GM12878 (cell line): ENCODE results near the gene HM13. TPM values are rescaled to one million over a fixed set of nuclear protein-coding genes. Genes with fewer than 3 reads are reported as not detected.

ENCODE experiments used
- ATF3 ChIP-seq: IDR thresholded peaks from 2 replicates; pipeline ENCODE4 v1.6.1; 2011; ENCODE audit warnings: low read depth, mild to moderate bottlenecking, low read length, moderate library complexity, borderline replicate concordance; ENCODE audit errors: extremely low read depth
- ATF7 ChIP-seq: fragments of 450-650 bp; IDR thresholded peaks from 2 replicates; pipeline ENCODE4 v1.6.1; 2016; ENCODE audit warnings: low read depth, mild to moderate bottlenecking
- BHLHE40 ChIP-seq, 2 experiments: fragments of 450-650 bp in 1 of 2; IDR thresholded peaks; 2 replicates each; pipeline ENCODE4 v1.6.1; 2011 to 2017; ENCODE audit warnings: low read depth in 2 of 2, borderline replicate concordance in 1 of 2, improper control_type of control experiment in 1 of 2, low read length in 1 of 2, mild to moderate bottlenecking in 1 of 2
- CBFB ChIP-seq: IDR thresholded peaks from 2 replicates; pipeline ENCODE4 v1.6.1; 2016; ENCODE audit warnings: antibody characterized with exemption, low read depth
- CREB1 ChIP-seq: IDR thresholded peaks from 2 replicates; pipeline ENCODE4 v1.6.1; 2012; ENCODE audit warnings: low read depth, mild to moderate bottlenecking, inconsistent platforms
- FOXK2 ChIP-seq: fragments of 450-650 bp; IDR thresholded peaks from 2 replicates; pipeline ENCODE4 v1.6.1; 2017; ENCODE audit warnings: mild to moderate bottlenecking, moderate library complexity
- GABPA ChIP-seq: IDR thresholded peaks from 2 replicates; pipeline ENCODE4 v1.6.1; 2014; ENCODE audit warnings: antibody characterized with exemption, low read depth, mild to moderate bottlenecking, inconsistent platforms
- MXI1 ChIP-seq: fragments of 150-350 bp; IDR thresholded peaks from 2 replicates; pipeline ENCODE4 v1.6.1; 2011; ENCODE audit warnings: low read depth, mild to moderate bottlenecking, inconsistent platforms, low read length, improper control_type of control experiment
- NBN ChIP-seq: fragments of 450-650 bp; IDR thresholded peaks from 2 replicates; pipeline ENCODE4 v1.6.1; 2016
- NFIC ChIP-seq: IDR thresholded peaks from 2 replicates; pipeline ENCODE4 v1.6.1; 2012; ENCODE audit warnings: low read depth, mild to moderate bottlenecking, inconsistent platforms, low read length, moderate library complexity
- POU2F2 ChIP-seq: IDR thresholded peaks from 3 replicates; pipeline ENCODE4 v1.6.1; 2011; ENCODE audit warnings: low read depth, mild to moderate bottlenecking, low read length, borderline replicate concordance
- SIN3A ChIP-seq: IDR thresholded peaks from 2 replicates; pipeline ENCODE4 v1.6.1; 2012; ENCODE audit warnings: low read depth, low read length, improper control_type of control experiment
- SKIL ChIP-seq: fragments of 450-650 bp; IDR thresholded peaks from 2 replicates; pipeline ENCODE4 v1.6.1; 2017; ENCODE audit warnings: mild to moderate bottlenecking, low read depth, inconsistent platforms; ENCODE audit not compliant: poor library complexity, severe bottlenecking
- SMARCA5 ChIP-seq: fragments of 450-650 bp; IDR thresholded peaks from 2 replicates; pipeline ENCODE4 v1.6.1; 2017; ENCODE audit warnings: mild to moderate bottlenecking
- SPI1 ChIP-seq: IDR thresholded peaks from 2 replicates; pipeline ENCODE4 v1.6.1; 2011; ENCODE audit warnings: low read depth, mild to moderate bottlenecking, low read length, moderate library complexity, borderline replicate concordance; ENCODE audit not compliant: insufficient read depth
- TAF1 ChIP-seq: IDR thresholded peaks from 2 replicates; pipeline ENCODE4 v1.6.1; 2011; ENCODE audit warnings: mild to moderate bottlenecking, low read depth, low read length, borderline replicate concordance
- TARDBP ChIP-seq: IDR thresholded peaks from 2 replicates; pipeline ENCODE4 v1.6.1; 2016; ENCODE audit warnings: borderline replicate concordance
- ZBED1 ChIP-seq: IDR thresholded peaks from 2 replicates; pipeline ENCODE4 v1.6.1; 2016; ENCODE audit warnings: borderline replicate concordance
- ZBTB11 ChIP-seq: fragments of 450-650 bp; formaldehyde crosslinking; IDR thresholded peaks from 2 replicates; pipeline ENCODE4 v1.5.0; 2022; ENCODE audit warnings: mild to moderate bottlenecking, missing genetic modification characterization
- ZBTB40 ChIP-seq: fragments of 450-650 bp; IDR thresholded peaks from 2 replicates; pipeline ENCODE4 v1.6.1; 2016; ENCODE audit warnings: mild to moderate bottlenecking, moderate library complexity, borderline replicate concordance
- polyA plus RNA-seq, 11 experiments: library from polyadenylated mRNA; depleted of rRNA in 4 of 11; unstranded in 6 of 11; stranded (reverse) in 5 of 11; fragments of >200 nt; fragmentation: Nextera tagmentation in 4 of 11; fragmentation: Illumina TruSeq in 1 of 11; extraction: Ambion mirVana in 4 of 11; extraction: Trizol in 1 of 11; gene quantifications; 1 replicate in 1 of 11; 2 replicates in 10 of 11; pipeline versions ENCODE4 v1.2.1 to v1.2.3, GENCODE V29; 2011 to 2016; ENCODE audit warnings: inconsistent platforms in 2 of 11, missing spikeins in 2 of 11, low read depth in 1 of 11
- total RNA-seq, 4 experiments: library from RNA; depleted of rRNA in 3 of 4; stranded (reverse); fragments of >200 nt in 3 of 4; fragmentation: Illumina TruSeq in 1 of 4; extraction: Trizol in 1 of 4; gene quantifications; 2 replicates each; pipeline versions ENCODE4 v1.2.1 to v1.2.3, GENCODE V29; 2013 to 2021

HM13 gene
- total and polyA plus RNA-seq, 10 of the 15 experiments (the other 5 are each of a cell fraction or from before 2014, with no cell fraction given), result 4.8 to 185 (median 81.7) TPM

GRCh38 chr20:31547017-31547675 lies 32.9 kb downstream of the HM13 start (continued):
- TF ChIP-seq SKIL, result no peak
- TF ChIP-seq MXI1, result peak; percentile 93
- peak; percentile 93 for TF ChIP-seq GABPA
- no peak; the same call in 1 of the 2 replicates for TF ChIP-seq TARDBP
- TF ChIP-seq SIN3A, result peak; percentile 53; the same call in 1 of the 2 replicates
- TF ChIP-seq ATF3, result 0 out of 2 replicates have a peak, but pooled peaks have one; percentile 22
- TF ChIP-seq FOXK2, result 0 out of 2 replicates have a peak, but pooled peaks have one; percentile 20
- peak; percentile 65; the same call in 1 of the 2 replicates for TF ChIP-seq CBFB
- no peak for TF ChIP-seq ZBED1
- peak; percentile 13; the same call in 1 of the 2 replicates for TF ChIP-seq SPI1
- no peak for TF ChIP-seq NFIC
- no peak for TF ChIP-seq SMARCA5
- peak; percentile 51; the same call in 1 of the 3 replicates for TF ChIP-seq POU2F2
- peak in 1 of 2 experiments; percentile 26; a peak in 1 of 4 replicates for TF ChIP-seq BHLHE40 (IDR thresholded peaks at IDR 0.05; ENCODE audit: borderline replicate concordance in 1 of 2, low read depth in 2 of 2, low read length in 1 of 2)
- peak; percentile 98 for TF ChIP-seq CREB1
- TF ChIP-seq ZBTB40, result peak; percentile 92
- peak; percentile 80 for TF ChIP-seq TAF1
- TF ChIP-seq NBN, result peak; percentile 39; the same call in 1 of the 2 replicates
- TF ChIP-seq ATF7, result peak; percentile 50; the same call in 1 of the 2 replicates
- TF ChIP-seq ZBTB11 (CRISPR knock-in tag), result no peak
